ENCODE measurements around the gene TMEM242.
"Not testable (repeated sequence)": the region's sequence is repeated elsewhere in the genome, so short reads cannot be mapped to it uniquely, and the experiment has no call there.

Gene TMEM242

DNA sequence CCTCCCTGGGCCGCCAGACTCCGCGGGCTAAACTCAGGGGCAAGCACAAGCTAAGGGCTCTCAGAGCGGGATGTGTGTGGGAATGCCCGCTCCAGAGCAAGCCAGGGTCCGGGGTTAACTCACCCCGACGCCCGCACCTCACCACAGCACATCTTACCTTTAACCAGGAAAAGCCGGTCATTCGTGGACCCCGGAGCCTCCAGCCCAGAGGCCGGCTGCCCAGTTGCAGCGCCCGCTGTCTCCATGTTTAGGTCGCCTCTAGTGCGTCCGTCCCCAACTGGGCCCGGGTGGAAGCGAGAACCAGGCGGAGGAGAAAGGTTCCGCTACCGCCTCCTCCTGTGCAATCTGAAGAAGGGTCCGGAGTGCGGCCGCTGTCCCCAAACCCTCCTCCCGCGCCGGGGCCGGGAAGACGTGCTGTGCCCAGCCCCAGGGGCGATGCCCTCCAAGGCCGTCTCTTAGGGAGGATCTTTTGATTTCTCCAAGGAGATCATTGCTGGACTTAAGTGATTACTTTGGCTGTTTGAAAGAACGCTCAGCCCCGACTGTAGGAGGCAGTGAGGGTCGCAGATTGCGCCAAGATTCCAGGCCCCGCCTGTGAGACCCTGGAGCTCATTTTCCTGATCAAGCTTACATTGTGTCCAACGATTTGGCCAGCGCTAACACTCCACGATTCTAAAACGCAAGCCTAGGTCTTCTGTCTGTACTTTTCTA is at the start of gene TMEM242:
TSS of gene TMEM242 (minus strand) at position 265 of the 711 bp plus-strand sequence. CDS start at position 245, 20 bp downstream.
- peak; percentile 87 for DNase-seq

DNA sequence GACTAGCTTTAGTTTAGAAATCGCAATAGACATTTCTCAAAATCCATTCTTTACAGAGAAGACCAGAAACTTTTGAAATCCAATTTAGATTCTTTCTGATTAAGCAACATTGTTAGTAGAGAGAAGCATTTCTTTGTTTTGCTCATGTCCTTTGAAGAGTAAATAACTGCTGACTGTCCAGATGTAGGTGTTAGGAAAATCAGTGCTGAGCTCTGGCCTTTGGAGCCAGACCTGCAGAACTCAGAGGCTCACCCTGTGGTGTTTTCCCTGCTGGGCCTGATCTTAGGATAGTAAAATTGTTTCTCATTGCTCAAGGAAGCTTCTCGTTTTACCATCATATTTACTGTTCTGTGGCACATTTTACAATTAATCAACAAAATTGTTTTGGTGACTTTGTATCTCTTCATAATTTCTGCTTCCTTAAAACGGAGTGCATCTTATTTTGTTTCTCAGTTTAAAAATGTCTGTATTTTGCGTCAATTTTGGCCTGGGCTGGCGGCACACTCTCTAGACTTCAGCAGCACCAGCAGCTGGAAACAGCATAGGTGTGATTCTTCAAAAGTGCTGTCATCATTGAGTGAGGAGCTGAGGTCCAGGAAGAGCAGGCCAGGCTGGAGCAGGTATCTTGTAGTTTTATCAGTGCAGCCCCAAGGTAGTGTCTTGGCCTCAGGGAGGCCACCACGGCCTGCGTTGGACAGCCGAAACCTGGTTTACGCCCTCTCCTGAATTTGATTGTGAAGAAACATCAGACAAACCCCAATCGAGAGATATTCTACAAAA is 49.4 kb upstream of the TMEM242 start:
- DNase-seq: no peak

DNA sequence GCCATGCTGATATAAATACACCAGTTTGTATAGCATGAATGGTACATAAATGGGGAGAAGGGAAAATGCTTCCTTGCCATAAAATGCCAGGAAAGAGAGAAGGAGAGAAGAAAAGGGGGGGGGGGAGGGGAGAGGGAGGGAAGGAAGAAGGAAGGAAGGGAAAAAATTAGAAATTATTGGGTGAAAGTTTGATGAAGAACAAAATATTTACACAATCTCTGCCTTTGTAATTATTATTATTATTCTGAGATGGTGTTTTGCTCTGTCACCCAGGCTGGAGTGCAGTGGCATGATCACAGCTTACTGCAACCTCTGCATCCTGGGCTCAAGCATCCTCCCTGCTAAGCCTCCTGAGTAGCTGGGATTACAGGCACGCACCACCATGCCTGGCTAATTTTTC is 47.4 kb upstream of the TMEM242 start:
- DNase-seq: no peak

DNA sequence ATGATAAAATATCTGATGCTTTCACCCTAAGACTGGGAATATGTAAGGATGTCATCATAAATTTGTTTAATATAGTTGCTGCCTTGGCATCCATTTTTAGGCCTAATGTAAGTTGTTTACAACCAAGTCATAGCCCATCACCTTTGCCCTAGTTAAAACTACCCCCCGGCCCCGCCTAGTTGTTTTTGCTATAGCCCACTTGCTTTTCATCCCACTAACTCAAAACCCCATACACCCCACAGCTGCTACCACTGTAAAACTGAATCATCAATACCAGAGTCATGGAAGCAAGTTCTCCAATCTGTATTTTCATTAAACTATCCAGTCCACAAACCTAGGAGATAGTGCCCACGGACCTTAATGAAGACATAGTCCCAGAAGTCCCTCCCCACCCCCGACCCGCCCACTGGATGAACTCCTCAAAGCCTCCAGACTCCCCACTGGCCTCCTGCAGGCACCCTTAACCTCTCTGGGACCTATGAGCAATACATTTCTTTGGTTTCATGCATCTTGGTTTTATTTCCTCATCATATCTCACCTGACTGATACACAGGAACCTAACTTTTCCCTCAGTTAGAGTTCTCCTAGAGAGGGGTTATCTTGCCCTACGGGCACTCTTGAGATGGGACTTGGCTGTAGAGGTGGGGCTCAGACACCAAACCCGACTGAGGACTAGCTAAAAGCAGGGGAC is 45.2 kb upstream of the TMEM242 start:
- no peak for DNase-seq

DNA sequence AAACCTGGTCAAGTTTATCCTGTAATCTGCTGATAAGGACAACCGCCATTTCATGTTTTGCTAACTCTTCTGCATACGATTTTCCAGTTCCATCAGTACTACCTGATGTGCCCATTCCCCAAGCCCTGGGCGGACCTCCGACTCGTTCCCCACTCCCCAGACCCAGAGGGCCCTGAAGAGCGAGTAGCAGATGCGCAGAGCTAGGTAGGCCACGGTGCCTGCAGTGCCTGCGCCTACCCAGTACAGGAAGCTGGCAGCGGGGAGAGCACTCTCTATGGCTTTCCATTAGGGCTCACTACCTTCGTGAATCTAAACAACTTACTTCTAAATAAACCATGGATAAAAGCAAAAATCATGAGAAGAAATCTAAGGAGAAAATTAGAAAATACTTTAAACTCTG is 43.3 kb upstream of the TMEM242 start:
- DNase-seq: no peak

DNA sequence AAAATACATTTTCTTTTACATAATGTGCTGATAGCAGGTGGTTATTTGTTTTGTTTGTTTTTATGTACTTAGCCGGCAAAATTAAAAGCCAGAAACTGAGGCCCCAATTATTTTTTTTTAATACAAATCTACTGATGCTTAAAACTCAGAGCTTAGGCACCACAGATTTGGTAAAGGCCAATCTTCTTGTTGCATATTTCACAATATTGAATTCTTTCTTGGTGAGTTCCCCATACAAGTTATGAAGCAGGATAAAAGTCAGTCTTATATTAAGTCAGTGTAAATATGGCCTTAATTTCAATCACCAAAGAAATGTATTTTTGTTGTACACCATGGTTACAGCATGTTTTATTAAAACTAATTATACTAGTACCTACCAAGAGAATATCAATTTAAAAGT is 41.4 kb upstream of the TMEM242 start:
- no peak for DNase-seq

DNA sequence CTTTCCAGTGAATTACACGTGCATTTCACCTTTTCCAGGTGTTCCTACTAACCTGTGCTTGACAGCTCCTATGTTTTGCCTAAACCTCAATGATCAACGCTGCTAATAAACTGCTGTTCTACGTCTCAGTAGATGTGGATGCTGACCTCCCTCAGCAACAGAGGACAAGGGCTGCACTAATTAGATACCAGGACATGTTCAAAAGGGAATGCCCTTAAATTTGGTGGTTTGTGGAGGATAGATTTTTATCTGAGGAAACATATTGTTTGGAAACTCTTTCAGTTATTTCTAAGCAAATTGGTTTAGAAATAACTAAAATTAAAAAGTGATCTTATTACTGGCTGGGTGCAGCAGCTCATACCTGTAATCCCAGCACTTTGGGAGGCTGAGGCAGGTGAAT is 38.6 kb upstream of the TMEM242 start:
- no peak for DNase-seq

DNA sequence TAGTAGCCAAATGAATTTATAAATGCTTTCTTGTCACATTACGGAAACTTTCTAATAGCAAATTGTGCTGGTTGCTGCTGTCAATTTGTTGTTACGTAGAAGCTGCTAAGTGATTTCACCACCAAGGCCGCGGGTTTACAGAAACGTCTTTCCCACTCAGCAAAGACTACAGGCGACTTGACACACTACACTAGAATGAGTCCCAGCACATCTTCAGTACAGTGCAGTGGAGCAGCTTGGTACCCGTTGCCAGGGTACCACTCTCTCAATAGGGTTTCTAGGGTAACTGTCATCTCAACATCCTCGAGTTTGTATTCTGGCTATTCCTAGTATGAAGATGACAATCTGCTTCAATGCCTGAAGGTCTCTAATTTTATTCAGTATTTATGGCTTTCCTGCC is 35.0 kb upstream of the TMEM242 start:
- no peak for DNase-seq

DNA sequence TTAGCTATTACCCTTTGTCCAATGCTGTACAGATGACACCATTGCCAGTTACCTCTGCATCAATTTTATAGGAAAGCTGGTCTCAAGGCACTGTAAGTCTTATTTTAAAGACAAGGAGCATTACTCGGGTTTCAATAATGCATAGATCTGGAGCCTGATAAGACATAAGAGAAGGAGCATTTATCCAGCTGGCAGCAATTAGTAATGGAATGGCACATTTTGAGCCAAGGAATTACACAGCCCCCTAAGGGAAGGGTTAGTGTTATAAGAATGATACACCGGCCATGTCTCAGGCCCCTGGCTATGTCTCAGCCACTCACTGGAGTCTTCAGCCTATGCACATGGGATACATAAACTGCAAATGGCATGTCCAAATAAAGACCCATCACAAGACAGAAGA is 23.1 kb upstream of the TMEM242 start:
- DNase-seq: no peak

DNA sequence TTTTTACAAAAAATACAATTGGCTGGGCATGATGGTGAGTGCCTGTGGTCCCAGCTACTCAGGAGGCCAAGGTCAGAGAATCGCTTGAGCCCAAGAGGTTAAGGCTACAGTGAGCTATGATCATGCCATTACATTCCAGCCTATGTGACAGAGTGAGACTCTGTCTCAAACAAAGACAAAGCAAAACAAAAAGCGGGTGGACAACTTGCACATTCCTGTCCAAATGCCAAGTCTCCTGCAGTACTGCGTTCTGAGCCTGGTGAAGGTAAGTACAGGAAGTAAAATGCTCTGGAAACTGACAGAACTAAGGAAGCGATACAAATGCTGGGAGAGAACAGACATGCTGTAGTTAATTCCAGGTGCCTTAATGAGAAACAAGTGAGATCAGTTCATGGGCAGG is 20.4 kb upstream of the TMEM242 start:
- DNase-seq: no peak

DNA sequence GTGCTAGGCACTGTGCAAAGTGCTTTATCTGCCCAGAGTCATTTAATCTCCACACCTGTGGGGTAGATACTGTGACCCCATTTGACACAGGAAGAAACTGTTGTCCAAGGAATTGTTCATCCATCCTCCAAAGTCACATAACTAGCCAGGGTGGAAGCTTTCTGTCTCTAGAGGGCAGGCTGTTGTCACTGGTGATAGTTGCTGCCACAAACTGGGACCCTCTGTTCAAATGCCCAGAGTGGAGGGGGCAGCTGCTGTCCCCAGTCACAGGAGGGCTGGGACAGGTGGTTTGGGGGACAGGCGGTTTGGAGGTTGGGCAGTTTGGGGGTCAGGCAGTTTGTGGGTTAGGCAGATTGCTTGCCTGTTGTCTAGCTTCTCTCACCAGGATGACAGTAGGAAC is 16.1 kb upstream of the TMEM242 start:
- DNase-seq: no peak

DNA sequence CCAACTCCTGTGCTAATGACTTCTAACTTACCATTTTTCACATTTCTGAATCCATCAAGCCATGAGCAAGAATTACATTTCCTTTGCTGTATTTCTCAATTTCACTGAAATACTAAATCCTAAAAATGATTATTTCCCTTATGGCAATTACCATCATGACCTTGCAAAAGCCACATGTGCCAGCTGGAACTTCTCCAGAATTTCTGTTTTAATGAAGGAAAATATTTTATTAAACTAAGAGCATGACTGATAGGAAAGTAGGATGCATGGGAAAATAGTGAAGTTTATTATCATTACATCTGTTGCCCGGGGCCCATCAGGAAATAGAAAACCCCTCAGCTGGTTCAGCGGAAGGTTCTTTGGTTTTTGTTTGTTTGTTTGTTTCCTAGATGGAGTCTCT is 14.4 kb upstream of the TMEM242 start:
- no peak for DNase-seq

DNA sequence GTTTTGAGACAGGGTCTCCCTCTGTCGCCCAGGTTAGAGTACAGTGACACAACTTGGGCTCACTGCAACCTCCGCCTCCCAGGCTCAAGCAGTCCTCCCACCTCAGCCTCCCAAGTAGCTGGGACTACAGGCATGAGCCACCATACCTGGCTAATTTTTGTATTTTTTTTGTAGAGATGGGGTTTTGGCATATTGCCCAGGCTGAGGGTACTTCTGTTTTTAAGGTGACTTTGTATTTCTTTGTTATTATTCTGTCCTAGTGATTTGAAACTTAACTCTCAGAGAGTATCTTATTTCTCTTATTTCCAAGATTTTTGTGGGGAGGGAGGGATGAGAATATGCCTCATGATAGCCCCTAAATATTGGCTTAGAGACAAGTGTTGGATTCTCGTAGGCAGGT is 14.0 kb upstream of the TMEM242 start:
- DNase-seq: not testable (repeated sequence)

DNA sequence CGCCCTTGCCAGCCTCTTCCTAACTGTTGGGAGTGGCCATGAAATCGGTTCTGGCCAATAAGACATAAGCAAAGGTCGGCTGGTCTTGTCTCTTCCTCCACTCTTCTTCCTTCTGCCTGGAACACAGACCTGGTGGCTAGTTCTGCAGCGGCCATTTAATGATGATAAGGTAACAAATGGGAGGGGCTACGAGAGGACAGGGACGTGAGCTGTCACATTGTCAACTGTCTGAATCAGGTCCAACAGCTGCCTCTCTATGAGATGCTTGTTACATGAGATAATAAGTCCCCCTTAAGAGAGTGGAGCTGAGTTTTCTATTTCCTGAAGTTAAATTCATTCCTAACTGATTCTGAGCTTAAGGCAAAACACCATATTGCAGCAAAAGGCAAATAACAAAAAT is 12.5 kb upstream of the TMEM242 start:
- no peak for DNase-seq

DNA sequence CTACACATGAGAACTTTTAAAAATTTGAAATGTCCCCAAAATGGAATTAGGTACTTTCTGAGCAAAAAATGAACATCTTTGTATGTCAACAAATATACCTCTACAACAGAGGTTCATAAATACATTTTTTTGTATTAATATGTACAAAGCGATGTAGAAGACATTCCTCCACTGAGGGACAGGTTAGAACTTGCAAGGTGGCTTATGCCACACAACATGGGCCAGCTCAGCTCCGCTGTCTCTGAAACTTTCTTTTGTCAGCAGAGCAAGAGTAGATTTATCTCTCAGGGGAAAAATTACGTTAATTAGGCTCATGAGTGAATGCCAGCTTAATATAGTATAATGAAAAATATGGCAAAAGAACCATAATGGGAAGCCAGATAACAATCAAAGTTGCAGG is 10.6 kb upstream of the TMEM242 start:
- DNase-seq: no peak

DNA sequence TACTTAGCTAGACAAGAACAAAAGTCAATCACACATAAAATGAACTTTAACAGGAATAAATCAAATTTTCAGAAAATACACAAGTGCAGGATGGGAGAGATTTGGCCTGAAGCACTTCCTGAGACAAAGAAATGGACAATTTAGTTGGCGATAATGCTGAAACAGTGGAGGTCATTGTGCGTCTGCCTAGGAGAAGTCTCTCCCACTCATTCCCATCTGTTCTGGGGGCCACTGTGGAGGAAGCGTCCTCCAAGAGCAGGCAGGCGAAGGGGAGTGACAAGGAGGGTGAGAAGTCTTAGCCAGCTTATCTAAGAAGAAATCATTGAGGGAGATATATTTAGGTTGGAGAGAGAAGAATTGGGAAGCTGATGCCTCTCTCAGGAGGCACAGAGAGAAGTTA is 10.2 kb upstream of the TMEM242 start:
- no peak for DNase-seq

DNA sequence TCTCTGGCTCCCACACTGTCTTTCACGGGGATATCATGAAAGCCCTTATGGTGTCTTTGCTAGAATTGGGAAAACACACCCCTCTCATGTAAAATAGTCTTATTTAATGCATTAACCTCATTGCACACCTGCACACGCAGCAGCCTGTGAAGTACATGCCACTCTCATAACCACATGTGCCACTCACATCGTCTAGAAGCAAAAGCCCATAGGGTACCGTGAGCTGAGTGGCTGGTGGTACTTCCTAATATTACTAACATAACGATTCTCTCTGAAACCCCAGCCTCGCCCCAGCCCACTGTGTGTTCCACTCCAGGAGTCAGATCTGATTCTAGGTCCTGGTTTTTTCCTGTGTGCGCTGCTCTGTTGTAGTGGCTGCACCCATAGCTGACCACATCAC is 9.5 kb upstream of the TMEM242 start:
- DNase-seq: no peak

DNA sequence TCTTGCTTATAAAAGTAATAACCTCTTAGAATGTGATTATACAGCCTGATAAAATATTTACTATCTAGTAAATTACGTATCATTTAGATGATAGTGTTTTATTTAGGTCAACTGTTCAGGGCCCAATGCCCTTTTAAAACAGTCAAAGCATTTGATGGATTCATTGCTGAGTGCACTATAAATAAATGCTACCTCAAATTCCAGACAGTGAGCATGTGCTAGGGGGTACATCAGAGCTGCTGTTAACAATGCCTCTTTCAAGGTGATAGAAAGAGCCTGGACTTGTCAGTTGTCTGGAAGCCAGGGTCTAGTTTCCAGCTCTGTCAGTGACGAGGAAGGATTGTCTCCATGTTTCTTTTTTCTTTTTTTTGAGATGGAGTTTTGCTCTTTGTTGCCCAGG is 7.5 kb upstream of the TMEM242 start:
- no peak for DNase-seq

DNA sequence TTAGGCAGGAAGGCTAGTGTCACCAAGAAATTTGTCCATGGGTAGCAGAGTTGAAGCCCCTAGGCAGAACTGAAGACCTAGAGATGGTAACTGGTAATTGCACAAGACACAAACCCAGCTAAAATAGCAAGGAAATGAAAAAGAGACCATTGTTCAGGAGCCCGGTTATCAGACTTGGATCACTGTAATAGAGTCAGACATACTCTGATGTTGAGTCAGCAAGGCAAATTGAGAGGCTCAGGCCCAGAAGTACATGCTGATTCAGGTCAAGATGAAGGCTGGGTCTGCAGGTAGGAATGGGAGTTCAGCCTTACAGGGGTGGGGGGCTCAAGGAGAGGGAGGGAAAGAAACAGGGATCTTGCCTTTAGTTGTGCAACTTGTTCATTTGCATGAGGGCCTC is 6.5 kb upstream of the TMEM242 start:
- DNase-seq: no peak

DNA sequence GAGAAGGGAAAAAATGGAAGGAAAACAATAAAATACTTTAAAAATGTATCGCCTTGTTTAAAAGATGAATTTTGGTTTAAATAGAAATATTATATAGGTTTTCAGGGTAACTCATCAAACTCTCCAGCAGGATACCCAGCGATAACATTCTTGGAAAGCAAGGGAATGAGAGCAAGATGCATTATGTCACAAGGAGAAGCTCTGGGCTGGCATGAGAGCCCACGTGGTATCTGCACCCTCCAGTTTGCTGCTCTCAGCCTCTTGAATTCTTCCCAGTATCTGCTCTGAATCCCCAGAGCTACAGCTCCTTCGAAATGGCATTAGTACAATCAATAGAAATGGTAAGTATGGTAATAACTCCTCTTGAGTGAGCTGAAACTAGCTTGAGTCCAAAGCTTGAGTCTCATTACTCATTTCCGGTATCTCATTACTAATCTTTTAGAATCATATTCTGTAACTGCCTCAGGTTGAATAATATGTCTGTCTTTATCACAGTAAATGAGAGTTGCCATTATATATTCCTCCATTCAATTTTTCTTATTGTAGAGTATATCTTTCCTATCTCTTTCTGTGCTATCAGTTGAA is 4.9 kb upstream of the TMEM242 start:
- DNase-seq: no peak

DNA sequence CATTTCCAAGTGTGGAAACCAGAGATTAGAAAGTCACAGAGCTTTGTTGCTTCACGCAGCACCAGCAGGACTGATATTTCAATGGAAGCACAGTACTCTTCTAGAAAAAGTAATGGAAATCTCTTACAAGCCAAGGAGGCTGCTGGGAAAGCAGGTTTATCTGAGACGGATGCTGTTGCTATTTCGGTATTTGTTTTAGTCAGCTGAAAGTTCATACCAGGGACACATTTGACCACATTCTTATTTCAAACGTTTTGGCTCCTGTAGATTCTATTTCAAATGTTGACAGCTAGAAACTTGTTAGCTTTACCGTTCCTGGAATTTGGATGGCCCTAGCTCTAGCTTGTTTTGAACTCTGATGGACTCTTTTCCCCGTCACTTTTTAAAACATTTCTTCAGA is 3.7 kb upstream of the TMEM242 start:
- no peak for DNase-seq

DNA sequence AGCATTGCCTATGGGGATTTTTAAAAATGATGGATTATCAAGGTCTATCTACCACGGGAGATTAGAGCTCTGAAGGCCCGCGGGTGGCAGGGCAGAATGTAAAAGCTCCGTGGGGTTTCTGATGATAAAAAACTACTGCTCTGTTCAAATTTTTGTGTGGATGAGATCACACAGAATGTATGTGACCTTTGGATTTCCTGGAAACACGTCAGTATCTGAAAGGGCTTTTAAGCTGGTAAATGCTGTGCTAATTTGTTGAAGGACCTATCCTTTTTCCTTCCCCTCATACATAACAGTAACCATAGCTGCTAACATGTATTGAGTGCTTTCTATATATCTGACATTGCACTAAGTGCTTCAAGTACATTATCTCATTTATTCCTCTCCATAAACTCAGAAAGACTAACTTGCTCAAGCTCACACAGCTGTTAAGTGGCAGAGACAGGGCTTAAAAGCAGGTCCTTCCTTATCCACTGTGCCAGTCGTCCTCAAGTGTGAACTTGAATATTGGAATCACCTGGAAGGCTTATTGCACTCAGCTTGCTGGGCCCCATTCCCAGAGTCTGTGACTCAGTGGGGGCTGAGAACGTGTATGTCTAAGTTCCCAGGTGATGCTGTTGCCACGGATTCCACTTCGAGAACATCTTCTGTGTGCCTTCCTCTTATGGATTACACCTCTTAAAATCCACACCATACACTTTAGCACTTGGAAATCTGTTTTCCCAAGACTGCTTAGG is 1.9 kb upstream of the TMEM242 start:
- DNase-seq: no peak

DNA sequence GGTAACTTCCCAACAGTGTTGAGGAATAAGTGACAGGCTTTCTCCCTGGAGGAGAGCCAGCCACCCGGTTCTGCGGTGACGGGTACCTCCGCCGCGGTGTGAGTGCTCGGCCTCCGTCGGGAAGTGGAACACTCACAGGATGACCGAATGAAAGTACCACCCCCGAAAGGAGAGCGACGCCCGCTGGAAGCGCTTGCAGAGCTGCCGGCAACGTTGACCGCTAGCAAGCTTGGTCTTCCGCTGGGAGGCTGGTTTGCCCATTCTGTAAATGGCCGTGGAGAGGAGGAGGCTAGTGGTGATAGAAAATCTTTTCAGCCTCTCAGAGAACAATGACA is 614 bp upstream of the TMEM242 start:
- peak; percentile 27 for DNase-seq
